Measurements from ENCODE around the gene SLC25A45.
A peak's percentile ranks its signal among the peaks of the same experiment; 100 is the strongest.

Gene SLC25A45

DNA sequence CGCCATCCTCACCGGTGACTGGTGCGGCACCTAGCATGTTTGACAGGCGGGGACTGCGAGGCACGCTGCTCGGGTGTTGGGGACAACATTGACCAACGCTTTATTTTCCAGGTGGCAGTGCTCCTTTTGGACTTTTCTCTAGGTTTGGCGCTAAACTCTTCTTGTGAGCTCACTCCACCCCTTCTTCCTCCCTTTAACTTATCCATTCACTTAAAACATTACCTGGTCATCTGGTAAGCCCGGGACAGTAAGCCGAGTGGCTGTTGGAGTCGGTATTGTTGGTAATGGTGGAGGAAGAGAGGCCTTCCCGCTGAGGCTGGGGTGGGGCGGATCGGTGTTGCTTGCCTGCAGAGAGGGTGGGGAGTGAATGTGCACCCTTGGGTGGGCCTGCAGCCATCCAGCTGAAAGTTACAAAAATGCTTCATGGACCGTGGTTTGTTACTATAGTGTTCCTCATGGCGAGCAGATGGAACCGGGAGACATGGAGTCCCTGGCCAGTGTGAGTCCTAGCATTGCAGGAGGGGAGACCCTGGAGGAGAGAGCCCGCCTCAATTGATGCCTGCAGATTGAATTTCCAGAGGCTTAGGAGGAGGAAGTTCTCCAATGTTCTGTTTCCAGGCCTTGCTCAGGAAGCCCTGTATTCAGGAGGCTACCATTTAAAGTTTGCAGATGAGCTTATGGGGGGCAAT, 41.2 kb upstream of the SLC25A45 start:
- peaks cover 5 to 7% of the 10 kb centered on the region in 2 experiments for H3K36me3 ChIP-seq (ENCODE audit: control insufficient read depth in 1 of 2, insufficient read depth in 2 of 2, low read length in 2 of 2)
- H3K4me3 ChIP-seq (ENCODE audit: low read depth, low read length) = peak overlapping the region; percentile 66
- H3K4me1 ChIP-seq (ENCODE audit: control insufficient read depth in 1 of 2, insufficient read depth in 2 of 2, low read length in 2 of 2) = peaks cover 37 to 59% of the 10 kb centered on the region in 2 experiments
- H3K4me2 ChIP-seq (ENCODE audit: low read length) = peak overlapping the region; percentile 81
- H3K4ac ChIP-seq (ENCODE audit: low read depth, low read length) = peak overlapping the region; percentile 70
- H2AFZ ChIP-seq (ENCODE audit: insufficient read depth, low read length, poor library complexity) = no peak overlapping the region
- peak overlapping the region; percentile 97 for H3K27ac ChIP-seq (ENCODE audit: low read depth, low read length)
- H4K8ac ChIP-seq (ENCODE audit: low read depth, low read length) = peak overlapping the region; percentile 93
- H3K23ac ChIP-seq (ENCODE audit: low read length) = no peak overlapping the region
- H2AK5ac ChIP-seq (ENCODE audit: low read length) = no peak overlapping the region
- H3K18ac ChIP-seq (ENCODE audit: low read length) = peak overlapping the region; percentile 70
- H2BK5ac ChIP-seq (ENCODE audit: low read depth, low read length, poor library complexity) = peak overlapping the region; percentile 100
- WGBS (ENCODE audit: extremely low coverage, insufficient coverage, insufficient read length) = no CpG with 5 or more reads among the region's 19 CpGs
- no peaks in the 10 kb centered on the region for H3K27me3 ChIP-seq (ENCODE audit: insufficient read depth, low read length)
- H4K91ac ChIP-seq (ENCODE audit: low read depth, low read length) = peak overlapping the region; percentile 100
- DNase-seq = peak in 1 of 2 donors; percentile 42
- peaks cover 46% of the 10 kb centered on the region for H3K79me2 ChIP-seq (ENCODE audit: control insufficient read depth, insufficient read depth, low read length, poor library complexity)
- H4K12ac ChIP-seq (ENCODE audit: low read depth, low read length) = peak overlapping the region; percentile 14
- no peaks in the 10 kb centered on the region for H3K9me3 ChIP-seq (ENCODE audit: insufficient read depth, low read depth, low read length)
- H2BK12ac ChIP-seq (ENCODE audit: low read length) = peak overlapping the region; percentile 34
- H3K79me1 ChIP-seq (ENCODE audit: low read length) = peaks cover 45% of the 10 kb centered on the region
- peak overlapping the region; percentile 99 for H2BK120ac ChIP-seq (ENCODE audit: insufficient read depth, low read length, poor library complexity)
- peak overlapping the region; percentile 33 for H3K9ac ChIP-seq (ENCODE audit: low read length)
- H3K14ac ChIP-seq (ENCODE audit: low read length) = peak overlapping the region; percentile 97

DNA sequence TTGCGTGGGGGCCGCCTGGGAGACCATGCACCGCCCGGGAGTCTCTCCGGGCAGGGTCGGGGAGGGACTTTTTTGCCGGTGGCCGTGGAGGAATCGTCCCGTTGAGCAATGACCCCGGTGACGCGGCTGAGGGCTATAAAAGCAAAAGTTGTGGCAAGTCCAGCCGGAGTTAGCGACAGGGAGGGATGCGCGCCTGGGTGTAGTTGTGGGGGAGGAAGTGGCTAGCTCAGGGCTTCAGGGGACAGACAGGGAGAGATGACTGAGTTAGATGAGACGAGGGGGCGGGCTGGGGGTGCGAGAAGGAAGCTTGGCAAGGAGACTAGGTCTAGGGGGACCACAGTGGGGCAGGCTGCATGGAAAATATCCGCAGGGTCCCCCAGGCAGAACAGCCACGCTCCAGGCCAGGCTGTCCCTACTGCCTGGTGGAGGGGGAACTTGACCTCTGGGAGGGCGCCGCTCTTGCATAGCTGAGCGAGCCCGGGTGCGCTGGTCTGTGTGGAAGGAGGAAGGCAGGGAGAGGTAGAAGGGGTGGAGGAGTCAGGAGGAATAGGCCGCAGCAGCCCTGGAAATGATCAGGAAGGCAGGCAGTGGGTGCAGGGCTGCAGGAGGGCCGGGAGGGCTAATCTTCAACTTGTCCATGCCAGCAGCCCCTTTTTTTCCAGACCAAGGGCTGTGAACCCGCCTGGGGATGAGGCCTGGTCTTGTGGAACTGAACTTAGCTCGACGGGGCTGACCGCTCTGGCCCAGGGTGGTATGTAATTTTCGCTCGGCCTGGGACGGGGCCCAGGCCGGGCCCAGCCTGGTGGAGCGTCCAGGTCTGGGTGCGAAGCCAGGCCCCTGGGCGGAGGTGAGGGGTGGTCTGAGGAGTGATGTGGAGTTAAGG, 40.4 kb upstream of the SLC25A45 start, which contains the start of gene NEAT1:
Gene NEAT1, plus strand, starts transcription at position 166 of the 883 bp plus-strand sequence.
- Histone ChIP-seq H3K79me2 (ENCODE audit: control insufficient read depth, insufficient read depth, low read length, poor library complexity) (peaks cover 47% of the 10 kb centered on the region), H3K27ac (ENCODE audit: low read depth, low read length) (peak within 1 kb of the TSS; percentile 97), H4K91ac (ENCODE audit: low read depth, low read length) (peak within 1 kb of the TSS; percentile 100), H3K23ac (ENCODE audit: low read length) (no peak within 1 kb of the TSS), H2BK5ac (ENCODE audit: low read depth, low read length, poor library complexity) (peak within 1 kb of the TSS; percentile 100), H2BK120ac (ENCODE audit: insufficient read depth, low read length, poor library complexity) (peak within 1 kb of the TSS; percentile 99), H3K9ac (ENCODE audit: low read length) (peak within 1 kb of the TSS; percentile 81), H3K36me3 (ENCODE audit: control insufficient read depth in 1 of 2, insufficient read depth in 2 of 2, low read length in 2 of 2) (peaks cover 5 to 7% of the 10 kb centered on the region in 2 experiments), H3K14ac (ENCODE audit: low read length) (peak within 1 kb of the TSS; percentile 99), H3K4me3 (ENCODE audit: low read depth, low read length) (peak within 1 kb of the TSS; percentile 66), H3K4ac (ENCODE audit: low read depth, low read length) (peak within 1 kb of the TSS; percentile 99), H3K4me2 (ENCODE audit: low read length) (peak within 1 kb of the TSS; percentile 81), H2BK12ac (ENCODE audit: low read length) (peak within 1 kb of the TSS; percentile 97), H3K27me3 (ENCODE audit: insufficient read depth, low read length) (no peaks in the 10 kb centered on the region), H2AFZ (ENCODE audit: insufficient read depth, low read length, poor library complexity) (peak within 1 kb of the TSS; percentile 81), H3K4me1 (ENCODE audit: control insufficient read depth in 1 of 2, insufficient read depth in 2 of 2, low read length in 2 of 2) (peaks cover 43 to 64% of the 10 kb centered on the region in 2 experiments), H3K79me1 (ENCODE audit: low read length) (peaks cover 50% of the 10 kb centered on the region), H2AK5ac (ENCODE audit: low read length) (peak within 1 kb of the TSS; percentile 92), H4K8ac (ENCODE audit: low read depth, low read length) (peak within 1 kb of the TSS; percentile 98), H3K18ac (ENCODE audit: low read length) (peak within 1 kb of the TSS; percentile 98), H4K12ac (ENCODE audit: low read depth, low read length) (peak within 1 kb of the TSS; percentile 98), H3K9me3 (ENCODE audit: insufficient read depth, low read depth, low read length) (no peaks in the 10 kb centered on the region)
- DNase-seq = peak; percentile 80 to 94
- WGBS (ENCODE audit: extremely low coverage, insufficient coverage, insufficient read length) = no CpG with 5 or more reads among the region's 40 CpGs

GRCh38 chr11:65421794-65422632, 39.6 kb upstream of the SLC25A45 start:
- Histone ChIP-seq H3K4me1 (ENCODE audit: control insufficient read depth in 1 of 2, insufficient read depth in 2 of 2, low read length in 2 of 2) (peaks cover 44 to 65% of the 10 kb centered on the region in 2 experiments), H3K79me2 (ENCODE audit: control insufficient read depth, insufficient read depth, low read length, poor library complexity) (peaks cover 48% of the 10 kb centered on the region), H2AFZ (ENCODE audit: insufficient read depth, low read length, poor library complexity) (peak overlapping the region; percentile 81), H3K4ac (ENCODE audit: low read depth, low read length) (peak overlapping the region; percentile 99), H4K12ac (ENCODE audit: low read depth, low read length) (peak overlapping the region; percentile 98), H2BK120ac (ENCODE audit: insufficient read depth, low read length, poor library complexity) (peak overlapping the region; percentile 99), H3K79me1 (ENCODE audit: low read length) (peaks cover 55% of the 10 kb centered on the region), H4K8ac (ENCODE audit: low read depth, low read length) (peak overlapping the region; percentile 98), H3K36me3 (ENCODE audit: control insufficient read depth in 1 of 2, insufficient read depth in 2 of 2, low read length in 2 of 2) (peaks cover under 1 to 1% of the 10 kb centered on the region in 2 experiments), H3K23ac (ENCODE audit: low read length) (no peak overlapping the region), H3K4me2 (ENCODE audit: low read length) (peak overlapping the region; percentile 81), H2AK5ac (ENCODE audit: low read length) (peak overlapping the region; percentile 92), H3K27ac (ENCODE audit: low read depth, low read length) (peak overlapping the region; percentile 97), H3K14ac (ENCODE audit: low read length) (peak overlapping the region; percentile 99), H3K9ac (ENCODE audit: low read length) (peak overlapping the region; percentile 81), H3K4me3 (ENCODE audit: low read depth, low read length) (peak overlapping the region; percentile 64), H3K9me3 (ENCODE audit: insufficient read depth, low read depth, low read length) (no peaks in the 10 kb centered on the region), H2BK5ac (ENCODE audit: low read depth, low read length, poor library complexity) (peak overlapping the region; percentile 100), H3K18ac (ENCODE audit: low read length) (peak overlapping the region; percentile 98), H3K27me3 (ENCODE audit: insufficient read depth, low read length) (no peaks in the 10 kb centered on the region), H2BK12ac (ENCODE audit: low read length) (peak overlapping the region; percentile 97), H4K91ac (ENCODE audit: low read depth, low read length) (peak overlapping the region; percentile 100)
- peak; percentile 94 to 98 for DNase-seq
- WGBS (ENCODE audit: extremely low coverage, insufficient coverage, insufficient read length) = no CpG with 5 or more reads among the region's 68 CpGs

Data from trophoblast cell (in vitro differentiated cells and primary cell).